Peyer's patch (tissue), 4 donors: Measurements from ENCODE around the gene PLEKHM3.

Source experiments
- CTCF ChIP-seq, 6 experiments: fragments of 450-650 bp in 4 of 6; fragments of 200-600 bp in 2 of 6; sonication (generic) in 1 of 6; IDR thresholded peaks; one replicate each; pipeline ENCODE4 v1.5.1; 2017 to 2019; ENCODE audit warnings: antibody characterized with exemption in 6 of 6, mild to moderate bottlenecking in 3 of 6, moderate library complexity in 1 of 6
- POLR2A ChIP-seq, 2 donors: fragments of 450-650 bp; IDR thresholded peaks; one replicate each; pipeline ENCODE4 v1.5.1; 2017; ENCODE audit warnings: antibody characterized with exemption in 2 of 2, mild to moderate bottlenecking in 2 of 2, moderate library complexity in 2 of 2

DNA sequence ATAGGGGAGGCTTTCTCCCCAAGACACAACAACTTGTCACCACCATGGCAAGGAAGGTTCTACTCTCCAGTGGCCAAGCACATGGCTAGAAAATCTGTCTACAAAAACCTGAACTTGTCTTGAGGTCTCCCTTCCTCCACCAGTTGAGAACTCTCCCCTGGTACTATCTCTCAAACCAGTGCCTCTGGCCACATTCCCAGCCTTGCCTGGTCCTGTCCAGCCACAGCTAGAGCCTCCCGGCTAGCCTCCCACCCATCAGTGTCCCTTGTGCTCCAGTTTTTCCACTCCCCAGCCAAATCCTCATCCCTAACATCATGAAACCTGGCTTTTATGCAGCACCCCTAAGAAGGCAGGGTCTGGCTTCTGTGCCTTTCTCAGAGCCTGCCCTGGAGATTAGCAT is 234.4 kb downstream of the PLEKHM3 start:
- TF ChIP-seq CTCF (IDR thresholded peaks at IDR 0.05), result no peak
- TF ChIP-seq POLR2A (IDR thresholded peaks at IDR 0.05), result no peak
